ENCODE results near the gene FRMD3. TPM values are rescaled to one million over a fixed set of nuclear protein-coding genes. Genes with fewer than 3 reads are reported as not detected.

The FRMD3 gene
- total RNA-seq, 1 experiment from 2014 or later = 1.4 TPM

- no peak overlapping the region for H3K4me3 Mint-ChIP-seq
- ChIA-PET CTCF (no interaction called here), POLR2A (no interaction called here)
- ATAC-seq = no peak
- peaks cover 15% of the 10 kb centered on the region for H3K9me3 Mint-ChIP-seq
- peaks cover 25% of the 10 kb centered on the region for H3K4me1 Mint-ChIP-seq
- H3K27ac Mint-ChIP-seq = no peak overlapping the region
- DNase-seq (ENCODE audit: low spot score) = no peak
- H3K27me3 Mint-ChIP-seq (ENCODE audit: low read depth) = no peaks in the 10 kb centered on the region
- peaks cover 3% of the 10 kb centered on the region; the same call in 1 of the 2 replicates for H3K36me3 Mint-ChIP-seq
- no peak for TF ChIP-seq HMGA2 (CRISPR knock-in tag; IDR thresholded peaks at IDR 0.05)
- TF ChIP-seq NR1H2 (CRISPR knock-in tag; IDR thresholded peaks at IDR 0.05) = no peak
These were observed 14.5 kb downstream of the FRMD3 start for GRCh38 chr9:83523684-83524083.

- Mint-ChIP-seq H3K4me1 (peaks cover 10% of the 10 kb centered on the region), H3K27me3 (ENCODE audit: low read depth) (peaks cover 3% of the 10 kb centered on the region; the same call in 1 of the 2 replicates), H3K4me3 (no peak overlapping the region), H3K27ac (no peak overlapping the region), H3K9me3 (peaks cover 26% of the 10 kb centered on the region), H3K36me3 (no peaks in the 10 kb centered on the region)
- ChIA-PET CTCF (interaction anchor here (0.9 to 1.6 kb wide), 2 partner anchors 23 to 187 kb away, joined by 3 to 5 read pairs; no protein-coding TSS in a partner anchor), POLR2A (no interaction called here)
- DNase-seq (ENCODE audit: low spot score) = no peak
- TF ChIP-seq RORB (CRISPR knock-in tag; IDR thresholded peaks at IDR 0.05) = no peak
- TF ChIP-seq ZNF396 (CRISPR knock-in tag; IDR thresholded peaks at IDR 0.05; ENCODE audit: borderline replicate concordance) = no peak
- TF ChIP-seq GTF2I (CRISPR knock-in tag; conservative IDR thresholded peaks at IDR 0.05) = no peak
- TF ChIP-seq, protein P1, sequence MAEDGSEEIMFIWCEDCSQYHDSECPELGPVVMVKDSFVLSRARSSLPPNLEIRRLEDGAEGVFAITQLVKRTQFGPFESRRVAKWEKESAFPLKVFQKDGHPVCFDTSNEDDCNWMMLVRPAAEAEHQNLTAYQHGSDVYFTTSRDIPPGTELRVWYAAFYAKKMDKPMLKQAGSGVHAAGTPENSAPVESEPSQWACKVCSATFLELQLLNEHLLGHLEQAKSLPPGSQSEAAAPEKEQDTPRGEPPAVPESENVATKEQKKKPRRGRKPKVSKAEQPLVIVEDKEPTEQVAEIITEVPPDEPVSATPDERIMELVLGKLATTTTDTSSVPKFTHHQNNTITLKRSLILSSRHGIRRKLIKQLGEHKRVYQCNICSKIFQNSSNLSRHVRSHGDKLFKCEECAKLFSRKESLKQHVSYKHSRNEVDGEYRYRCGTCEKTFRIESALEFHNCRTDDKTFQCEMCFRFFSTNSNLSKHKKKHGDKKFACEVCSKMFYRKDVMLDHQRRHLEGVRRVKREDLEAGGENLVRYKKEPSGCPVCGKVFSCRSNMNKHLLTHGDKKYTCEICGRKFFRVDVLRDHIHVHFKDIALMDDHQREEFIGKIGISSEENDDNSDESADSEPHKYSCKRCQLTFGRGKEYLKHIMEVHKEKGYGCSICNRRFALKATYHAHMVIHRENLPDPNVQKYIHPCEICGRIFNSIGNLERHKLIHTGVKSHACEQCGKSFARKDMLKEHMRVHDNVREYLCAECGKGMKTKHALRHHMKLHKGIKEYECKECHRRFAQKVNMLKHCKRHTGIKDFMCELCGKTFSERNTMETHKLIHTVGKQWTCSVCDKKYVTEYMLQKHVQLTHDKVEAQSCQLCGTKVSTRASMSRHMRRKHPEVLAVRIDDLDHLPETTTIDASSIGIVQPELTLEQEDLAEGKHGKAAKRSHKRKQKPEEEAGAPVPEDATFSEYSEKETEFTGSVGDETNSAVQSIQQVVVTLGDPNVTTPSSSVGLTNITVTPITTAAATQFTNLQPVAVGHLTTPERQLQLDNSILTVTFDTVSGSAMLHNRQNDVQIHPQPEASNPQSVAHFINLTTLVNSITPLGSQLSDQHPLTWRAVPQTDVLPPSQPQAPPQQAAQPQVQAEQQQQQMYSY (CRISPR knock-in tag; IDR thresholded peaks at IDR 0.05) = no peak
- no peak for TF ChIP-seq USF2 (CRISPR knock-in tag; IDR thresholded peaks at IDR 0.05)
- no peak for TF ChIP-seq JAZF1 (CRISPR knock-in tag; IDR thresholded peaks at IDR 0.05)
- TF ChIP-seq AFF4 (CRISPR knock-in tag; IDR thresholded peaks at IDR 0.05; ENCODE audit: borderline replicate concordance) = no peak
- TF ChIP-seq TCF7 (CRISPR knock-in tag; IDR thresholded peaks at IDR 0.05; ENCODE audit: low read depth) = no peak
- TF ChIP-seq ZBTB43 (CRISPR knock-in tag; IDR thresholded peaks at IDR 0.05) = no peak
- TF ChIP-seq, protein P2, sequence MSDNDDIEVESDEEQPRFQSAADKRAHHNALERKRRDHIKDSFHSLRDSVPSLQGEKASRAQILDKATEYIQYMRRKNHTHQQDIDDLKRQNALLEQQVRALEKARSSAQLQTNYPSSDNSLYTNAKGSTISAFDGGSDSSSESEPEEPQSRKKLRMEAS (CRISPR knock-in tag; IDR thresholded peaks at IDR 0.05) = no peak
- TF ChIP-seq FOXP1 (CRISPR knock-in tag; IDR thresholded peaks at IDR 0.05; ENCODE audit: borderline replicate concordance) = no peak
- TF ChIP-seq CREB1 (CRISPR knock-in tag; IDR thresholded peaks at IDR 0.05) = no peak
- no peak for TF ChIP-seq NR3C1 (CRISPR knock-in tag; conservative IDR thresholded peaks at IDR 0.05; ENCODE audit: low read depth)
- TF ChIP-seq ZNF219 (CRISPR knock-in tag; IDR thresholded peaks at IDR 0.05; ENCODE audit: borderline replicate concordance) = no peak
- TF ChIP-seq STAT6 (CRISPR knock-in tag; conservative IDR thresholded peaks at IDR 0.05; ENCODE audit: low read depth) = no peak
- no peak for TF ChIP-seq ESRRA (CRISPR knock-in tag; IDR thresholded peaks at IDR 0.05; ENCODE audit: borderline replicate concordance)
- TF ChIP-seq ZBTB21 (CRISPR knock-in tag; IDR thresholded peaks at IDR 0.05; ENCODE audit: borderline replicate concordance) = no peak
- TF ChIP-seq MYBL2 (CRISPR knock-in tag; IDR thresholded peaks at IDR 0.05) = no peak
- no peak for TF ChIP-seq ZNF416 (CRISPR knock-in tag; IDR thresholded peaks at IDR 0.05)
- TF ChIP-seq NR2C2 (CRISPR knock-in tag; IDR thresholded peaks at IDR 0.05) = no peak
- no peak for ATAC-seq
These were observed 16.8 kb downstream of the FRMD3 start for GRCh38 chr9:83521411-83521810.

Measured in WTC11 (cell line).